HepG2 (cell line): ENCODE measurements around the gene MKNK1. TPM values are rescaled to one million over a fixed set of nuclear protein-coding genes. Genes with fewer than 3 reads are reported as not detected.

Experiments
- ELF1 ChIP-seq: sonication (generic); formaldehyde crosslinking; IDR thresholded peaks from 2 replicates; pipeline ENCODE4 v1.4.0; 2020; ENCODE audit warnings: missing genetic modification reagents
- HHEX ChIP-seq: IDR thresholded peaks from 2 replicates; pipeline ENCODE4 v1.6.1; 2016; ENCODE audit warnings: control low read depth
- MAZ ChIP-seq, 2 experiments: sonication (generic) in 1 of 2; formaldehyde crosslinking in 1 of 2; IDR thresholded peaks; 2 replicates each; pipeline versions ENCODE4 v1.5.0 to v1.6.1; 2012 to 2020; ENCODE audit warnings: low read depth in 2 of 2, mild to moderate bottlenecking in 2 of 2, borderline replicate concordance in 1 of 2, improper control_type of control experiment in 1 of 2, low read length in 1 of 2, missing genetic modification reagents in 1 of 2, moderate library complexity in 1 of 2
- MEF2D ChIP-seq: sonication (generic); formaldehyde crosslinking; IDR thresholded peaks from 2 replicates; pipeline ENCODE4 v1.5.1; 2020; ENCODE audit warnings: mild to moderate bottlenecking, missing genetic modification reagents
- NR3C1 ChIP-seq: sonication (generic); formaldehyde crosslinking; IDR thresholded peaks from 2 replicates; pipeline ENCODE4 v1.4.0; 2020; ENCODE audit warnings: missing genetic modification reagents
- SAFB2 ChIP-seq: sonication (generic); formaldehyde crosslinking; IDR thresholded peaks from 2 replicates; pipeline ENCODE4 v1.5.1; 2020; ENCODE audit warnings: missing genetic modification reagents, low read depth, mild to moderate bottlenecking, borderline replicate concordance
- SP1 ChIP-seq, 2 experiments: fragments of 450-650 bp in 1 of 2; sonication (generic) in 1 of 2; formaldehyde crosslinking in 1 of 2; IDR thresholded peaks; 2 replicates each; pipeline versions ENCODE4 v1.4.0 to v1.6.1; 2016 to 2020; ENCODE audit warnings: missing genetic modification reagents in 1 of 2
- TAF1 ChIP-seq: sonication (generic); formaldehyde crosslinking; IDR thresholded peaks from 2 replicates; pipeline ENCODE4 v1.4.0; 2020; ENCODE audit warnings: missing genetic modification reagents
- TBX2 ChIP-seq: sonication (generic); formaldehyde crosslinking; IDR thresholded peaks from 2 replicates; pipeline ENCODE4 v1.5.0; 2020; ENCODE audit warnings: missing genetic modification reagents, mild to moderate bottlenecking, borderline replicate concordance
- THAP9 ChIP-seq: sonication (generic); formaldehyde crosslinking; IDR thresholded peaks from 2 replicates; pipeline ENCODE4; 2020; ENCODE audit warnings: missing genetic modification reagents, mild to moderate bottlenecking, borderline replicate concordance
- THRA ChIP-seq: sonication (generic); formaldehyde crosslinking; IDR thresholded peaks from 2 replicates; pipeline ENCODE4 v1.4.0; 2020; ENCODE audit warnings: missing genetic modification reagents, borderline replicate concordance
- ZFAT ChIP-seq: sonication (generic); formaldehyde crosslinking; conservative IDR thresholded peaks from 2 replicates; pipeline ENCODE4 v1.8.1; 2023; ENCODE audit warnings: missing genetic modification reagents, inconsistent platforms
- ZMYM4 ChIP-seq: sonication (generic); formaldehyde crosslinking; IDR thresholded peaks from 2 replicates; pipeline ENCODE4 v1.8.1; 2023; ENCODE audit warnings: mild to moderate bottlenecking, missing genetic modification reagents
- ZNF430 ChIP-seq: sonication (generic); formaldehyde crosslinking; IDR thresholded peaks from 2 replicates; pipeline ENCODE4 v1.9.0; 2021; ENCODE audit warnings: mild to moderate bottlenecking, missing genetic modification reagents
- polyA plus RNA-seq, 8 experiments: library from polyadenylated mRNA; depleted of rRNA in 3 of 8; stranded (reverse) in 7 of 8; unstranded in 1 of 8; fragments of >200 nt; fragmentation: Illumina TruSeq in 4 of 8; extraction: Trizol in 4 of 8; gene quantifications; 2 replicates each; pipeline versions ENCODE4 v1.2.1 to v1.2.3, GENCODE V29; 2011 to 2016; ENCODE audit warnings: low read depth in 4 of 8, missing spikeins in 1 of 8, mixed read lengths in 1 of 8; ENCODE audit not compliant: insufficient read depth in 1 of 8
- total RNA-seq, 5 experiments: library from RNA; depleted of rRNA; stranded (reverse); fragments of >200 nt; fragmentation: Illumina TruSeq; extraction: Trizol; gene quantifications; 2 replicates each; pipeline ENCODE4 v1.2.3, GENCODE V29; 2016; ENCODE audit warnings: low read depth in 1 of 5
- TF ChIP-seq, protein P1 (sequence below): sonication (generic); formaldehyde crosslinking; IDR thresholded peaks from 2 replicates; pipeline ENCODE4 v1.4.0; 2020; ENCODE audit warnings: missing genetic modification reagents, borderline replicate concordance
- TF ChIP-seq, protein P2 (sequence below): sonication (generic); formaldehyde crosslinking; IDR thresholded peaks from 2 replicates; pipeline ENCODE4 v1.4.0; 2020; ENCODE audit warnings: missing genetic modification reagents
- TF ChIP-seq, protein P3 (sequence below): sonication (generic); formaldehyde crosslinking; IDR thresholded peaks from 2 replicates; pipeline ENCODE4 v1.8.1; 2023; ENCODE audit warnings: mild to moderate bottlenecking, moderate library complexity, missing genetic modification reagents

Gene MKNK1
- total and polyA plus RNA-seq, 2 of the 13 experiments (the other 11 are each of a cell fraction or from before 2014, with no cell fraction given), result 18.5 to 24.1 TPM

DNA sequence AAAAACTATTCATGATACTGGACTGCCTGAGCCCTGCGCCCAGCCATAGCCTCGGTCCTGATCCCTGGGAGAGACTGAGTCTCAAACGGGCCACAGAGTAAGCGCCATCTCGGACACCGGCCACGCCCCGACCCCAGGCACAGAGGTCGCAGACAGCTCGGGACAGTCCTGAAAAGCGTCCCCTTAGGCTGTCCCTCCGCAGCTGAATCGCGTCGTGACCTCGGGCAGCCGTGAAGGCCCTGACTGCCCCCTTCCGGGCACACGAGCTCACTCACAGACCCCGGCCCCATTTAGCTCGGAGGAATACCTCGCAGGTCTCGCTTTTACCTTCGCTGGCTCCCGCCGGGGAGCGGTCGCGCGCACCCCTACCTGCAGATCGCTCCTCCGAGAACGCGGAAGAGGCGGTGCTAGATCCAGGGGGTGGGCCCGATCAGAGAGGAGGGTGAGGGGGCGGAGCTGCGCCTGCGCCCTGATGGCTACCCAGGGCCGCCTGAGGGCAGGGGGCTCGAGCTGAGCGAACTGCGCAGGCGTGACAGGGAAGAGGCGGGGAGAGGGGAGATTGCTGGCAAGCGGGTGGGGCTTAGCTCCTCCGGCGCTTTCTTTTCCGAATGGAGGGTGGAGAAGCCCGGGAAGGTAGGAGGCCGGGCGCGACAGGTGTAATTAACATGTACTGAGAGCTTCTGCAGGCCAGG, at the start of gene MKNK1 (continued):
- TF ChIP-seq ZFAT (CRISPR knock-in tag), result no peak
- TF ChIP-seq THRA, result peak; percentile 56; the same call in 1 of the 2 replicates
- TF ChIP-seq ZMYM4, result peak; percentile 79
- peak; percentile 11; the same call in 1 of the 2 replicates for TF ChIP-seq HHEX
- TF ChIP-seq SAFB2 (CRISPR knock-in tag), result peak; percentile 14; the same call in 1 of the 2 replicates
- peak; percentile 76; the same call in 1 of the 2 replicates for TF ChIP-seq MEF2D
- no peak for TF ChIP-seq SP1 (IDR thresholded peaks at IDR 0.05)
- peak; percentile 94 for TF ChIP-seq SP1 (CRISPR knock-in tag; IDR thresholded peaks at IDR 0.05)
- TF ChIP-seq ELF1 (CRISPR knock-in tag), result peak; percentile 98
- peak; percentile 66; the same call in 1 of the 2 replicates for TF ChIP-seq TBX2
- TF ChIP-seq, protein P1, sequence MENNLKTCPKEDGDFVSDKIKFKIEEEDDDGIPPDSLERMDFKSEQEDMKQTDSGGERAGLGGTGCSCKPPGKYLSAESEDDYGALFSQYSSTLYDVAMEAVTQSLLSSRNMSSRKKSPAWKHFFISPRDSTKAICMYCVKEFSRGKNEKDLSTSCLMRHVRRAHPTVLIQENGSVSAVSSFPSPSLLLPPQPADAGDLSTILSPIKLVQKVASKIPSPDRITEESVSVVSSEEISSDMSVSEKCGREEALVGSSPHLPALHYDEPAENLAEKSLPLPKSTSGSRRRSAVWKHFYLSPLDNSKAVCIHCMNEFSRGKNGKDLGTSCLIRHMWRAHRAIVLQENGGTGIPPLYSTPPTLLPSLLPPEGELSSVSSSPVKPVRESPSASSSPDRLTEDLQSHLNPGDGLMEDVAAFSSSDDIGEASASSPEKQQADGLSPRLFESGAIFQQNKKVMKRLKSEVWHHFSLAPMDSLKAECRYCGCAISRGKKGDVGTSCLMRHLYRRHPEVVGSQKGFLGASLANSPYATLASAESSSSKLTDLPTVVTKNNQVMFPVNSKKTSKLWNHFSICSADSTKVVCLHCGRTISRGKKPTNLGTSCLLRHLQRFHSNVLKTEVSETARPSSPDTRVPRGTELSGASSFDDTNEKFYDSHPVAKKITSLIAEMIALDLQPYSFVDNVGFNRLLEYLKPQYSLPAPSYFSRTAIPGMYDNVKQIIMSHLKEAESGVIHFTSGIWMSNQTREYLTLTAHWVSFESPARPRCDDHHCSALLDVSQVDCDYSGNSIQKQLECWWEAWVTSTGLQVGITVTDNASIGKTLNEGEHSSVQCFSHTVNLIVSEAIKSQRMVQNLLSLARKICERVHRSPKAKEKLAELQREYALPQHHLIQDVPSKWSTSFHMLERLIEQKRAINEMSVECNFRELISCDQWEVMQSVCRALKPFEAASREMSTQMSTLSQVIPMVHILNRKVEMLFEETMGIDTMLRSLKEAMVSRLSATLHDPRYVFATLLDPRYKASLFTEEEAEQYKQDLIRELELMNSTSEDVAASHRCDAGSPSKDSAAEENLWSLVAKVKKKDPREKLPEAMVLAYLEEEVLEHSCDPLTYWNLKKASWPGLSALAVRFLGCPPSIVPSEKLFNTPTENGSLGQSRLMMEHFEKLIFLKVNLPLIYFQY (CRISPR knock-in tag), result no peak
- no peak for TF ChIP-seq NR3C1 (CRISPR knock-in tag)
- TF ChIP-seq, protein P2, sequence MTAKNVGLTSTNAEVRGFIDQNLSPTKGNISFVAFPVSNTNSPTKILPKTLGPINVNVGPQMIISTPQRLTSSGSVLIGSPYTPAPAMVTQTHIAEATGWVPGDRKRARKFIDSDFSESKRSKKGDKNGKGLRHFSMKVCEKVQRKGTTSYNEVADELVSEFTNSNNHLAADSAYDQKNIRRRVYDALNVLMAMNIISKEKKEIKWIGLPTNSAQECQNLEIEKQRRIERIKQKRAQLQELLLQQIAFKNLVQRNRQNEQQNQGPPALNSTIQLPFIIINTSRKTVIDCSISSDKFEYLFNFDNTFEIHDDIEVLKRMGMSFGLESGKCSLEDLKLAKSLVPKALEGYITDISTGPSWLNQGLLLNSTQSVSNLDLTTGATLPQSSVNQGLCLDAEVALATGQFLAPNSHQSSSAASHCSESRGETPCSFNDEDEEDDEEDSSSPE (CRISPR knock-in tag), result no peak
- TF ChIP-seq ZNF430 (CRISPR knock-in tag), result 0 out of 2 replicates have a peak, but pooled peaks have one; percentile 44
- TF ChIP-seq, protein P3, sequence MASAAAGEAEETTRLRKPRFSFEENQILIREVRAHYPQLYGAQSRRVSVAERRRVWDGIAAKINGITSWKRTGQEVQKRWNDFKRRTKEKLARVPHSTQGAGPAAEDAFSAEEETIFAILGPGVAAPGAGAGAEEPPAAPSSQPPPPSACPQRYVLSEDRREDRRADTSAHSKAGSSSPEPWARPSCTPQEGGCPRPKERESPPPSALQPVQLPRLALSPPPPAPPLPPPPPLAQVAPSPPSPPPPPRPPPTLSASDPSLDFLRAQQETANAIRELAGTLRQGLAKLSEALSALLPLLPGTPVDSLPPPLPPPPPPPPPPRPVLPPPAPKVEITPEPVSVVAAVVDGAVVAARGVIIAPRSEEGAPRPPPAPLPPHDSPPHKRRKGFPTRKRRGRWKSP (CRISPR knock-in tag), result no peak
- peak; percentile 66; the same call in 1 of the 2 replicates for TF ChIP-seq THAP9
- TF ChIP-seq MAZ (IDR thresholded peaks at IDR 0.05; ENCODE audit: borderline replicate concordance, low read depth, low read length), result peak; percentile 71; the same call in 1 of the 2 replicates
- peak; percentile 53; the same call in 1 of the 2 replicates for TF ChIP-seq MAZ (CRISPR knock-in tag; IDR thresholded peaks at IDR 0.05; ENCODE audit: low read depth)
- TF ChIP-seq TAF1, result peak; percentile 78
